ENCODE measurements around the gene CDH15.

CDH15 gene

DNA sequence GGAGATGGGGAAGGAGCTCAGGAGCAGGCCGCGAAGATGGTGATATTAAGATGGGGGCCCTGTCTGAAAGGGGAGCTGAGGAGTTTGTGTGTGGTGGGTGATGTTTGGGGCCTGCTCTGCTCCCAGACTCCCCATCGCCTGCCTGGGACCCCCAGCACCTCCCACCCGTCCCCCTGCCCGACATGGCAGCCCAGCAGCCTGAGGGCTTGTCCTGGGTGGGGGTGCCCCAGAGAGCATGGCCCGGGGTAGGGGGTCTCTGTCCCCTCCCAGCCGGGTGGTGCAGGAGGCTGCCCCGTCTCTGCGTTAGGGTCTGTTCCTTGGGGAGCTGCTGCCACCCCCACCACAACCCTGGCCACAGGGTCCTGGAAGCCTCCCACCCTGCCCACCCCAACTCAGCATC, 5.2 kb downstream of the CDH15 start:
- Histone ChIP-seq H3K4me1 (peaks cover 3% of the 10 kb centered on the region), H3K27ac (no peak overlapping the region), H3K27me3 (ENCODE audit: control insufficient read depth, insufficient read depth, low read length) (no peaks in the 10 kb centered on the region), H3K79me2 (no peaks in the 10 kb centered on the region), H3K4me3 (ENCODE audit: low read depth, low read length) (no peak overlapping the region), H3K36me3 (ENCODE audit: control insufficient read depth, insufficient read depth, low read length) (no peaks in the 10 kb centered on the region), H3K9me3 (ENCODE audit: control insufficient read depth, low read length) (no peaks in the 10 kb centered on the region), H3K9ac (no peak overlapping the region), H3K4me2 (ENCODE audit: low read length) (no peak overlapping the region), H2AFZ (no peak overlapping the region)
- TF ChIP-seq CTCF (IDR thresholded peaks at IDR 0.05): no peak

GRCh38 chr16:89177501-89177900, 6.0 kb downstream of the CDH15 start:
- Histone ChIP-seq H3K9ac (no peak overlapping the region), H3K27me3 (ENCODE audit: control insufficient read depth, insufficient read depth, low read length) (no peaks in the 10 kb centered on the region), H3K79me2 (no peaks in the 10 kb centered on the region), H2AFZ (no peak overlapping the region), H3K4me3 (ENCODE audit: low read depth, low read length) (no peak overlapping the region), H3K27ac (no peak overlapping the region), H3K9me3 (ENCODE audit: control insufficient read depth, low read length) (no peaks in the 10 kb centered on the region), H3K36me3 (ENCODE audit: control insufficient read depth, insufficient read depth, low read length) (no peaks in the 10 kb centered on the region), H3K4me1 (no peaks in the 10 kb centered on the region), H3K4me2 (ENCODE audit: low read length) (no peak overlapping the region)
- no peak for TF ChIP-seq CTCF (IDR thresholded peaks at IDR 0.05)

DNA sequence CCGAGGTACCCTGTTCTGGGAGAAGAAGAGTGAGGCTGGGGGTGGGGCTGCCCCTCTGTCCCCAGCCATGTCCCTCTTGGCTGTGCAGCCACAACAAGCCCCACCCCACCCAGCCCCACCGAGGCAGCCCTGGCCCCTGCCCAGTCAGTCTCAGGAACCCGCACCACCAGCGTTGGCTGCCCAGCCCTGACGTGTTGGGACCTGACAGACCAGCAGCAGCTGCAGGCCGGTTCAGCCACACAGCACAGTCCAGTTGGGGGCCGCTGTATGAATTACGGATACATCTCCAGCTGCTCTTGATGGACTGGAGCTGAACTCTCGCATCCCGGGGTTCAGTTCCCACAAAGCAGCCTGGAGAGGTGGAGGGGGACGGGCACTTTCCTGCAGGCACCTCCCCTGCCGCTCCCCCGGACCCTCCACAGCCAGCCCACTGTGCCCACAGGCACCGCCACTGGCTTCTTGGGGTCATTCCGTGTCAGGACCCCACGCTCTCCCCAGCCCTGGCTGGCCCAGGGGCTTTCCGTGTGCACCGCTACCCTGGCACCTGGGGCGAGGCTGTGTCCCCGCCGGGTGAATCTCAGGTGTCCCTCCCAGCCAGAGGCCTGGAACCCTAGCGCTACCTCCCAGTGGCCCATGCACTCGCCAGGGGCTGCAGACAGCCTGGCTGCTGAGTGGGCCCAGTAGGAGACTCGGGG, 7.1 kb downstream of the CDH15 start:
- no peak for TF ChIP-seq CTCF (IDR thresholded peaks at IDR 0.05)
- H3K9ac ChIP-seq: no peak overlapping the region
- no peaks in the 10 kb centered on the region for H3K79me2 ChIP-seq
- no peaks in the 10 kb centered on the region for H3K4me1 ChIP-seq
- H3K9me3 ChIP-seq (ENCODE audit: control insufficient read depth, low read length): no peaks in the 10 kb centered on the region
- no peaks in the 10 kb centered on the region for H3K27me3 ChIP-seq (ENCODE audit: control insufficient read depth, insufficient read depth, low read length)
- H3K4me2 ChIP-seq (ENCODE audit: low read length): no peak overlapping the region
- no peaks in the 10 kb centered on the region for H3K36me3 ChIP-seq (ENCODE audit: control insufficient read depth, insufficient read depth, low read length)
- H3K27ac ChIP-seq: no peak overlapping the region
- no peak overlapping the region for H2AFZ ChIP-seq
- no peak overlapping the region for H3K4me3 ChIP-seq (ENCODE audit: low read depth, low read length)

DNA sequence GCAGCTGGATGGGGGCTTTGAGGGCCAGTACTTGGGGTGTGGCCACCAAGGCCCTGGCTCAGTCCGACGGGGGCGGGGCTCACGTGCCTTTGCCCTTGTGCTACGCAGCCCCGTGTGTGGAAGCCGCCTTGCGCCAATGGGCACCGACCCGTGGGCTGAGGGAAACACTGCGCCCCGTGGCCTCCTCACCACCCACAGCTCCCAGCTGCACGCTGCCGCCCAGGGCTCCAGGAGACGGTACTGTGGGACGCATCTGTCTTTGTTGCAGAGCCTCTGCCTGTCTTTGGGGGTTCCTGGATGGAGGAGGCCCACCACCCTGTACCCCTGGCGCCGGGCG, 7.6 kb downstream of the CDH15 start:
- H3K79me2 ChIP-seq: no peaks in the 10 kb centered on the region
- no peak overlapping the region for H2AFZ ChIP-seq
- H3K9me3 ChIP-seq (ENCODE audit: control insufficient read depth, low read length): no peaks in the 10 kb centered on the region
- no peak overlapping the region for H3K4me2 ChIP-seq (ENCODE audit: low read length)
- no peaks in the 10 kb centered on the region for H3K27me3 ChIP-seq (ENCODE audit: control insufficient read depth, insufficient read depth, low read length)
- H3K9ac ChIP-seq: no peak overlapping the region
- H3K27ac ChIP-seq: no peak overlapping the region
- H3K4me1 ChIP-seq: no peaks in the 10 kb centered on the region
- H3K4me3 ChIP-seq (ENCODE audit: low read depth, low read length): no peak overlapping the region
- TF ChIP-seq CTCF (IDR thresholded peaks at IDR 0.05): no peak
- no peaks in the 10 kb centered on the region for H3K36me3 ChIP-seq (ENCODE audit: control insufficient read depth, insufficient read depth, low read length)

DNA sequence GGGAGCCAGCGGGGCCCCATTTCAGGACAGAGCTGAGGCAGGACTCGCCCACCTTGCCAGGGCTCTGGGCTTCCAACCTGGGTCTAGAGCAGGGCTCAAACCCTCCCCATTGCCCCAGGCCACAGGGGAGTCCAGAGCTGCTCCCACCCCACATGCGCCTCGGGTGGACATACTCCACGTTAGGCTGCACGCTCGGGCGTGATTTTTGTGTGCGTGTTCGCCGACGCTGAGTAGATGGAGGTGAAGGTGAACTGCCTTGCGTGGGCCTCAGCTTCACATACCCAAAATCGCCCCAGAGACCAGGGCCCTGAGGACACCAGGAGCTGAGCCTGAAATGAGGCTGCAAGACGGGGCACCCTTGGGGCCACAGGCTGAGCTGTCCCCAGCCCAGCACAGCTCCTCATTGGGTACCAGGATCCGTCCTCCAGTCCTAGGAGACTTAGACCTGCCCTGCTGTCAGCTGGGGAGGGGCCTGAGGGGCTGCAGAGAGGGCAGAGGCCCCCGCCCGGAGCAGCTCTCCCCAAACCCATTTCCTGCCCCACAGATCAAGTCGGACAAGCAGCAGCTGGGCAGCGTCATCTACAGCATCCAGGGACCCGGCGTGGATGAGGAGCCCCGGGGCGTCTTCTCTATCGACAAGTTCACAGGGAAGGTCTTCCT, 8.2 kb downstream of the CDH15 start:
- no peak overlapping the region for H3K27ac ChIP-seq
- H3K36me3 ChIP-seq (ENCODE audit: control insufficient read depth, insufficient read depth, low read length): no peaks in the 10 kb centered on the region
- no peak overlapping the region for H2AFZ ChIP-seq
- H3K4me3 ChIP-seq (ENCODE audit: low read depth, low read length): no peak overlapping the region
- H3K9me3 ChIP-seq (ENCODE audit: control insufficient read depth, low read length): no peaks in the 10 kb centered on the region
- no peaks in the 10 kb centered on the region for H3K4me1 ChIP-seq
- H3K4me2 ChIP-seq (ENCODE audit: low read length): no peak overlapping the region
- H3K9ac ChIP-seq: no peak overlapping the region
- no peaks in the 10 kb centered on the region for H3K79me2 ChIP-seq
- TF ChIP-seq CTCF (IDR thresholded peaks at IDR 0.05): no peak
- no peaks in the 10 kb centered on the region for H3K27me3 ChIP-seq (ENCODE audit: control insufficient read depth, insufficient read depth, low read length)
